Neural progenitor cell (in vitro differentiated cells): ENCODE data around the gene HS3ST4. TPM values are rescaled to one million over a fixed set of nuclear protein-coding genes. Genes with fewer than 3 reads are reported as not detected.

Experiments used
- DNase-seq: peaks from one replicate; pipeline ENCODE4 v3.0.0-alpha.2; 2016; ENCODE audit warnings: low spot score
- H2AFZ ChIP-seq: fragments of 200-600 bp; sonication (generic); replicated peaks from 2 replicates; pipeline ENCODE4 v1.6.1; 2016; ENCODE audit warnings: antibody characterized with exemption
- H3F3A ChIP-seq: fragments of 200-600 bp; sonication (generic); 2 replicates; pipeline ENCODE4 v1.6.1; 2016; ENCODE audit warnings: antibody characterized with exemption, low read depth
- H3K27ac ChIP-seq: fragments of 200-600 bp; sonication (generic); 2 replicates; pipeline ENCODE4 v1.5.1; 2016; ENCODE audit warnings: mild to moderate bottlenecking
- H3K27me3 ChIP-seq: fragments of 200-600 bp; sonication (generic); 2 replicates; pipeline ENCODE4 v1.6.1; 2016; ENCODE audit warnings: mild to moderate bottlenecking, moderate library complexity
- H3K36me3 ChIP-seq: fragments of 200-600 bp; sonication (generic); 2 replicates; pipeline ENCODE4 v1.5.1; 2016
- H3K4me1 ChIP-seq: fragments of 200-600 bp; sonication (generic); 2 replicates; pipeline ENCODE4 v1.6.1; 2016; ENCODE audit warnings: mixed run types
- H3K4me2 ChIP-seq: fragments of 200-600 bp; sonication (generic); 2 replicates; pipeline ENCODE4 v1.6.1; 2016
- H3K4me3 ChIP-seq: fragments of 200-600 bp; sonication (generic); 2 replicates; pipeline ENCODE4 v1.5.1; 2016
- H3K79me2 ChIP-seq: fragments of 200-600 bp; sonication (generic); 2 replicates; pipeline ENCODE4 v1.6.1; 2016; ENCODE audit warnings: low read depth
- H3K9ac ChIP-seq: fragments of 200-600 bp; sonication (generic); 2 replicates; pipeline ENCODE4 v1.6.1; 2016
- H3K9me3 ChIP-seq: fragments of 200-600 bp; sonication (generic); 2 replicates; pipeline ENCODE4 v1.5.1; 2016; ENCODE audit warnings: low read depth
- H4K20me1 ChIP-seq: fragments of 200-600 bp; sonication (generic); 2 replicates; pipeline ENCODE4 v1.6.1; 2016; ENCODE audit warnings: low read depth
- H3K27ac Mint-ChIP-seq: 3 replicates; pipeline ENCODE4 v1.8.0; 2021; ENCODE audit warnings: mixed read lengths
- H3K27me3 Mint-ChIP-seq: 2 replicates; pipeline ENCODE4 v1.8.0; 2022; ENCODE audit warnings: low read depth, mild to moderate bottlenecking, inconsistent platforms, moderate library complexity, mixed read lengths; ENCODE audit not compliant: insufficient read depth
- H3K36me3 Mint-ChIP-seq: 3 replicates; pipeline ENCODE4 v1.8.0; 2021; ENCODE audit warnings: mixed read lengths
- H3K4me1 Mint-ChIP-seq: 3 replicates; pipeline ENCODE4 v1.8.0; 2021; ENCODE audit warnings: mixed read lengths
- H3K4me3 Mint-ChIP-seq: 3 replicates; pipeline ENCODE4 v1.8.0; 2021; ENCODE audit warnings: mild to moderate bottlenecking, moderate library complexity, mixed read lengths
- H3K9me3 Mint-ChIP-seq: 3 replicates; pipeline ENCODE4 v1.8.0; 2020; ENCODE audit warnings: mixed read lengths
- EZH2 ChIP-seq: fragments of 200-600 bp; sonication (generic); IDR thresholded peaks from 2 replicates; pipeline ENCODE4 v1.6.1; 2017; ENCODE audit warnings: antibody characterized with exemption, mild to moderate bottlenecking, moderate library complexity
- EZH2phosphoT487 ChIP-seq: fragments of 200-600 bp; sonication (generic); IDR thresholded peaks from 2 replicates; pipeline ENCODE4 v1.6.1; 2017; ENCODE audit warnings: antibody characterized with exemption
- total RNA-seq: library from RNA; depleted of rRNA; stranded (reverse); fragments of >200 nt; gene quantifications from 2 replicates; pipeline ENCODE4 v1.2.3, GENCODE V29; 2015; ENCODE audit warnings: low replicate concordance
- TF ChIP-seq, protein P1 (sequence below): fragments of 200-600 bp; sonication (generic); IDR thresholded peaks from 2 replicates; pipeline ENCODE4 v1.5.1; 2017; ENCODE audit warnings: antibody characterized with exemption, mild to moderate bottlenecking

The HS3ST4 gene
- total RNA-seq, 1 donor from 2014 or later = 2.5 TPM

DNA sequence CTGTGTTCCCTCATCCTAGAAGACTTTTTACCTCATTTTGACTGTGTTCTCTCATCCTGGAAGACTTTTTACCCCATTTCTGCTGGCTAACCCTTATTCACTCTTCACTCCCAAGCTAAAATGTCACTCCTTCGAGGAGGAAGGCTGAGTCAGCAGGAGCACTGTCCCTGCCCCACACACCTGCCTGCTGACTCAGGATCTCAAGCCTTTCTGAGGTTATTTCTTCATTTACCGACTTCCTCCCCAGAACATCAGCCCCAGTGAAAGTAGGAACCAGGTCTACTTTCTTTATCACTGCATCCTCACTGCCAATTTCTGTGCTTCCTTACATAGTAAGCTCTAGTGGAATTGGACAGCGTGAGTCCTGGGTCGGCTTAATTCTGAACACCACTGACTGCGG lies 220.6 kb downstream of the HS3ST4 start:
- no peaks in the 10 kb centered on the region for H3K79me2 ChIP-seq
- peaks cover 3% of the 10 kb centered on the region for H3K27me3 Mint-ChIP-seq
- H3K9ac ChIP-seq = no peak overlapping the region
- H3K27ac Mint-ChIP-seq = no peak overlapping the region
- no peak overlapping the region for H3K4me3 Mint-ChIP-seq
- no peaks in the 10 kb centered on the region for H3K4me1 Mint-ChIP-seq
- H3K4me2 ChIP-seq = no peak overlapping the region
- no peaks in the 10 kb centered on the region for H3K36me3 ChIP-seq
- H3K27me3 ChIP-seq = no peaks in the 10 kb centered on the region
- no peaks in the 10 kb centered on the region for H3K4me1 ChIP-seq
- no peak overlapping the region for H3K27ac ChIP-seq
- H4K20me1 ChIP-seq = no peaks in the 10 kb centered on the region
- no peak overlapping the region for H2AFZ ChIP-seq
- no peaks in the 10 kb centered on the region for H3K9me3 ChIP-seq
- no peaks in the 10 kb centered on the region for H3K9me3 Mint-ChIP-seq
- TF ChIP-seq, protein P1, sequence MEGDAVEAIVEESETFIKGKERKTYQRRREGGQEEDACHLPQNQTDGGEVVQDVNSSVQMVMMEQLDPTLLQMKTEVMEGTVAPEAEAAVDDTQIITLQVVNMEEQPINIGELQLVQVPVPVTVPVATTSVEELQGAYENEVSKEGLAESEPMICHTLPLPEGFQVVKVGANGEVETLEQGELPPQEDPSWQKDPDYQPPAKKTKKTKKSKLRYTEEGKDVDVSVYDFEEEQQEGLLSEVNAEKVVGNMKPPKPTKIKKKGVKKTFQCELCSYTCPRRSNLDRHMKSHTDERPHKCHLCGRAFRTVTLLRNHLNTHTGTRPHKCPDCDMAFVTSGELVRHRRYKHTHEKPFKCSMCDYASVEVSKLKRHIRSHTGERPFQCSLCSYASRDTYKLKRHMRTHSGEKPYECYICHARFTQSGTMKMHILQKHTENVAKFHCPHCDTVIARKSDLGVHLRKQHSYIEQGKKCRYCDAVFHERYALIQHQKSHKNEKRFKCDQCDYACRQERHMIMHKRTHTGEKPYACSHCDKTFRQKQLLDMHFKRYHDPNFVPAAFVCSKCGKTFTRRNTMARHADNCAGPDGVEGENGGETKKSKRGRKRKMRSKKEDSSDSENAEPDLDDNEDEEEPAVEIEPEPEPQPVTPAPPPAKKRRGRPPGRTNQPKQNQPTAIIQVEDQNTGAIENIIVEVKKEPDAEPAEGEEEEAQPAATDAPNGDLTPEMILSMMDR = no peak
- TF ChIP-seq EZH2phosphoT487 (no peak), EZH2 (no peak)
- no peaks in the 10 kb centered on the region for H3F3A ChIP-seq
- H3K4me3 ChIP-seq = no peak overlapping the region
- no peak for DNase-seq
- no peaks in the 10 kb centered on the region for H3K36me3 Mint-ChIP-seq

DNA sequence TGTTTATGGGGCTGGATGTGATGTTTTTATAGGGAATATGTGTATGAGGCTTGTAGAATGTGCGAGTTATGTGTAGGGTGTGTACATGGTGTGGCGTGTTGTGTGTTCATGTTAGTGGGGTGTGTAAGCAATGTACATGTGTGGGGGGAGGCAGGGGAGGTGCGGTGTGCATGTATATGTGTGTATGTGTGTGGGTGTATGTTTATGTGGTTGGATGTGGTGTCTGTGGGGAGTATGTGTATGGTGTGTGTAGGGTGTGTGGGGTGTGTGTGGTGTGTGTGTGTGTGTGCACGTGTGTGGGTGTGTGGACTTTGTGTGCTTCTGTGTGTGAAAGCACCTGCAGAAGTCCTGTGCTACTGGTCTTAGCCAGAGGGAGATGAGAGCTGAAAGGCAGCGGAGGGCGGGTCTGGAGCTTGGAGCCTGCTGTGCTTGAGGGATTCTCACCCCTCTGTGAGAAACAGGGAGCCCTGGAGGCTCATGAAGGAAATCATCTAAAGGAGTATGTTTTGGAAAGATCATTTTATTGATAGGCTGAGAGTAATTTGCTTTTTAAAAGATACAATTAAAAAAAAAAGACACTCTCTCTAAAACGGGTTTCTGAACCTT lies 222.7 kb downstream of the HS3ST4 start:
- Histone ChIP-seq H3K79me2 (no peaks in the 10 kb centered on the region), H3K4me1 (no peaks in the 10 kb centered on the region), H3K27ac (no peak overlapping the region), H3K36me3 (no peaks in the 10 kb centered on the region), H3K27me3 (no peaks in the 10 kb centered on the region), H3K9me3 (no peaks in the 10 kb centered on the region), H3F3A (no peaks in the 10 kb centered on the region), H3K9ac (no peak overlapping the region), H3K4me3 (no peak overlapping the region), H2AFZ (no peak overlapping the region), H4K20me1 (no peaks in the 10 kb centered on the region), H3K4me2 (no peak overlapping the region)
- peaks cover 3% of the 10 kb centered on the region for H3K27me3 Mint-ChIP-seq
- no peaks in the 10 kb centered on the region for H3K4me1 Mint-ChIP-seq
- no peak overlapping the region for H3K27ac Mint-ChIP-seq
- no peak for DNase-seq
- no peaks in the 10 kb centered on the region for H3K36me3 Mint-ChIP-seq
- no peak for TF ChIP-seq EZH2
- TF ChIP-seq, protein P1 = no peak
- TF ChIP-seq EZH2phosphoT487 = no peak
- H3K4me3 Mint-ChIP-seq = no peak overlapping the region
- H3K9me3 Mint-ChIP-seq = no peaks in the 10 kb centered on the region

DNA sequence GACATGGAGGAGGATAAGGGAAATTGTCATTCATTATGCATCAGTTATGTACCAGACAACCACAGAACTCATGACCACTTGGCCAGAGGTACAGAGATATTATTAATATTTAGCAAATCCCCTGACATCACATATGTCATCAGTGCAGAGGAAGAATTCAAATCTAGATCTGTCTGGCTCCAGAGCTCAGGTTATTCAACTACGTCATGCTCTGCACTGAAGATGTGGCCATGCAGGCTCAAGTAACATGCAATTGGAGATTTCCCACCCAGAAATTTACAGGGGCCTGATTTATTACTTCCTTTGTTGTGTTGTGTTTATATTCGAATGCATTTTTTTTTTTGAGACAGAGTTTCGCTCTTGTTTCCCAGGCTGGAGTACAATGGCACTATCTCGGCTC lies 224.3 kb downstream of the HS3ST4 start:
- no peaks in the 10 kb centered on the region for H3K4me1 Mint-ChIP-seq
- H3K4me3 Mint-ChIP-seq = no peak overlapping the region
- H3K36me3 Mint-ChIP-seq = no peaks in the 10 kb centered on the region
- Histone ChIP-seq H3F3A (no peaks in the 10 kb centered on the region), H2AFZ (no peak overlapping the region), H3K27me3 (no peaks in the 10 kb centered on the region), H3K36me3 (no peaks in the 10 kb centered on the region), H3K4me1 (no peaks in the 10 kb centered on the region), H3K27ac (no peak overlapping the region), H4K20me1 (no peaks in the 10 kb centered on the region), H3K79me2 (no peaks in the 10 kb centered on the region), H3K4me3 (no peak overlapping the region), H3K9me3 (no peaks in the 10 kb centered on the region), H3K9ac (no peak overlapping the region), H3K4me2 (no peak overlapping the region)
- TF ChIP-seq EZH2 = no peak
- TF ChIP-seq EZH2phosphoT487 = no peak
- TF ChIP-seq, protein P1 = no peak
- H3K9me3 Mint-ChIP-seq = no peaks in the 10 kb centered on the region
- H3K27ac Mint-ChIP-seq = no peak overlapping the region
- H3K27me3 Mint-ChIP-seq = no peaks in the 10 kb centered on the region
- no peak for DNase-seq
